ENCODE results near the gene SUPT4H1. TPM values are rescaled to one million over a fixed set of nuclear protein-coding genes. Genes with fewer than 3 reads are reported as not detected.

Gene SUPT4H1
- total and polyA plus RNA-seq, 2 of the 4 experiments (the other 2 are of a cell fraction), result 51.6 to 129 TPM

GRCh38 chr17:58303971-58304749 lies 47.8 kb downstream of the SUPT4H1 start:
- no peak overlapping the region for H4K91ac ChIP-seq (ENCODE audit: insufficient read depth, low read depth, low read length)
- DNase-seq, result peak; percentile 23
- no peak overlapping the region for H3K56ac ChIP-seq (ENCODE audit: extremely low read depth, insufficient read depth, low read length)
- H4K8ac ChIP-seq (ENCODE audit: low read depth in 2 of 2, low read length in 2 of 2), result 0 out of 4 replicates have a peak overlapping the region, but pooled peaks of 1 of the 2 experiments have one; percentile 4
- H3K4me2 ChIP-seq (ENCODE audit: low read depth, low read length), result no peak overlapping the region
- H3K4me3 ChIP-seq (ENCODE audit: insufficient read depth, low read depth, low read length), result no peak overlapping the region
- peak overlapping the region; percentile 28 for H2AK9ac ChIP-seq (replicated peaks; ENCODE audit: low read depth, low read length, poor library complexity)
- no peak overlapping the region for H3K23ac ChIP-seq (ENCODE audit: low read depth, low read length)
- no peak overlapping the region for H2BK20ac ChIP-seq (ENCODE audit: low read depth, low read length)
- intact Hi-C loops (cut with micrococcal nuclease), result loop anchor here (2.0 kb wide), 1 partner anchor 143 kb away; no protein-coding TSS in a partner anchor
- BruUV-seq (replicated peaks), result no TSS peak
- H3K14ac ChIP-seq (replicated peaks; ENCODE audit: low read depth, low read length), result no peak overlapping the region
- H3K36me3 ChIP-seq (ENCODE audit: control insufficient read depth, insufficient read depth, low read length), result no peaks in the 10 kb centered on the region
- in situ Hi-C loops (cut with MboI; ENCODE audit: low sequenced_read_pairs), result no loop called here
- ChIA-PET CTCF (interaction anchor here (0.5 to 1.3 kb wide), 2 partner anchors 113 to 178 kb away, joined by 3 to 5 read pairs; partner anchors contain the start of gene RNF43), POLR2A (ENCODE audit: unreplicated experiment) (no interaction called here)
- no peak overlapping the region for H2BK5ac ChIP-seq (ENCODE audit: low read depth, low read length, poor library complexity, severe bottlenecking)
- peak overlapping the region; percentile 78 for H2AFZ ChIP-seq (replicated peaks; ENCODE audit: low read length, poor library complexity)
- no peaks in the 10 kb centered on the region for H3K79me1 ChIP-seq (ENCODE audit: low read depth in 1 of 2, low read length in 2 of 2)
- no peak overlapping the region for H3K27ac ChIP-seq (ENCODE audit: insufficient read depth, low read length)
- H2AK5ac ChIP-seq (ENCODE audit: low read depth, low read length), result no peak overlapping the region
- TF ChIP-seq SMC3 (IDR thresholded peaks at IDR 0.05; ENCODE audit: low read depth, low read length) (peak; percentile 70), MAZ (IDR thresholded peaks at IDR 0.05; ENCODE audit: borderline replicate concordance, low read depth, low read length) (no peak), CTCF (conservative IDR thresholded peaks at IDR 0.05; ENCODE audit: low read depth, low read length) (peak; percentile 62), RAD21 (IDR thresholded peaks at IDR 0.05; ENCODE audit: low read length) (peak; percentile 52)
- dilution Hi-C loops (cut with HindIII; ENCODE audit: low sequenced_read_pairs, unreplicated experiment), result no loop called here
- H2BK15ac ChIP-seq (ENCODE audit: low read depth, low read length), result no peak overlapping the region
- no peak overlapping the region for H3K4ac ChIP-seq (ENCODE audit: low read depth, low read length)
- no peak overlapping the region for H4K5ac ChIP-seq (ENCODE audit: low read depth, low read length)
- no CpG with 5 or more reads among the region's 10 CpGs for whole genome bisulfite sequencing, 2 experiments (ENCODE audit: extremely low coverage in 2 of 2, insufficient read length in 1 of 2)
- H3K9ac ChIP-seq (ENCODE audit: low read depth, low read length), result no peak overlapping the region
- no peaks in the 10 kb centered on the region for H3K9me1 ChIP-seq (ENCODE audit: insufficient read depth, low read length)
- peak; percentile 83 for ATAC-seq (ENCODE audit: low read depth)
- peaks cover 7% of the 10 kb centered on the region; the same call in 1 of the 2 replicates for H3K27me3 ChIP-seq (ENCODE audit: control insufficient read depth, insufficient read depth, low read length)
- no peaks in the 10 kb centered on the region for H3K4me1 ChIP-seq (ENCODE audit: control insufficient read depth, insufficient read depth, low read length)
- no peaks in the 10 kb centered on the region for H3K9me3 ChIP-seq (ENCODE audit: control insufficient read depth, insufficient read depth, low read length)
- H3K18ac ChIP-seq (ENCODE audit: low read depth, low read length), result no peak overlapping the region
- no peaks in the 10 kb centered on the region; the same call in 1 of the 2 replicates for H4K20me1 ChIP-seq (ENCODE audit: insufficient read depth, low read length)
- no peak overlapping the region for H2BK120ac ChIP-seq (ENCODE audit: low read depth, low read length)

Measured in IMR-90 (cell line).